GM13976 (cell line): ENCODE data around the gene HERC3.

ENCODE experiments used
- DNase-seq: peaks from one replicate; pipeline ENCODE4 v3.0.0; 2012; ENCODE audit warnings: low spot score
- CTCF ChIP-seq: IDR thresholded peaks from 2 replicates; pipeline ENCODE4 v1.5.1; 2012; ENCODE audit warnings: borderline replicate concordance, mild to moderate bottlenecking; ENCODE audit not compliant: insufficient read depth; ENCODE audit errors: extremely low read depth, missing control alignments, control extremely low read depth
- in situ Hi-C: fragments of 300-500 bp; cut with MboI; formaldehyde crosslinking; loops from one replicate; pipeline ENCODE4 v1.12.0; 2022; ENCODE audit warnings: low sequenced_read_pairs, mixed read lengths, inconsistent platforms; ENCODE audit not compliant: unreplicated experiment

The HERC3 gene

GRCh38 chr4:88592600-88593448 is 544 bp downstream of the HERC3 start:
- in situ Hi-C loops: no loop called here
- no peak for TF ChIP-seq CTCF
- DNase-seq: peak; percentile 93

GRCh38 chr4:88597970-88598660 is 5.8 kb downstream of the HERC3 start:
- in situ Hi-C loops: no loop called here
- TF ChIP-seq CTCF: no peak
- DNase-seq: no peak

DNA sequence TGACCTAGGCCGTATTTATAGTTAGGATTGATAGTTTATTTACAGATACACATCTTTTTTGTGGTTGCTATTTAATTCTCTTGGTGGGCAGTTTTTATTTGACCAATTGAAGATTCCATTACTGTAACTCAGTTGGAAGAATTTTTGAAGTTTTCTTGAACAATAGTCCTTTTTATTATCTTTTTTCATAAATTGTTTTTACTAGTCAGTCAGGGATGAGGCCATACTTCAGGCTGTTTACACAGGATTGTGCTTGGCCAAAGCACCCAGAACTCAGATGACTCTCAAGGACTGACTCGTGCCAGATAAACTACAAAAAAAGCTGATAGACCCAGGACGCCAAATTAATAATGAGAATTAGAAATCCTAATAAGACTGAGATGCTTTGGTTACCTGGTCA is 7.0 kb downstream of the HERC3 start:
- in situ Hi-C loops: no loop called here

GRCh38 chr4:88599714-88600113 is 7.4 kb downstream of the HERC3 start:
- in situ Hi-C loops: no loop called here
- DNase-seq: peak; percentile 13

More for the DNA sequence above, 7.0 kb downstream of the HERC3 start:
- DNase-seq: no peak
- no peak for TF ChIP-seq CTCF

DNA sequence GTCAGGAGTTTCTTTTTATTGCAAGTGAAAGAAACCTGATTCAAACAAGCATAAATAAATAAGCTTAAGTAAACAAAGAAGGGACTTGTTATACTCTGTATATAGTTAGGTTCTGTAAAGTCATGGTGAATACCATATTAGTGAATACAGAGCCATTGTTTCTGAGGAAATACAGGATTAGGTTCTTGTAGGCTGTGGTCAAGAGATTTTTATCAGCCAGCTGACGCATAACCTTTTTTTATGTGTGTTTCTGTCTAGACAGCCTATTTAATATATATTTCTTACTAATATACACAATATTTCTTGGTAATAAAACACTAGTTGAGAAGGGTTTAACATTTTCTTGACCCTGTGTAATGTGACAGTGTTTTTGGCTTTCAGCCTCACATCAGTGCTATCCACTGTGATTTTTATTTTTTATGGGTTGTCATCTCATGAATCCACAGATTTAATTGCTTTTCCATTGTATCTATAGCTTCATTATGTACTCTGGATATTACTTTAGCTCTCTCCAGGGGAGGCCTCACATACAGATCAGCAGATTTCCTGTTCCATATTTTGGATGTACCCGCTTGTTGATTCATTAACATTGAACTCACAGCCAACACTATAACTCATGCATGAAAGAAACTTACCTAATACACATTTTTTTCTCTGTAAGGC is 8.0 kb downstream of the HERC3 start:
- no peak for DNase-seq
- TF ChIP-seq CTCF: no peak
- in situ Hi-C loops: no loop called here

More at GRCh38 chr4:88599714-88600113, 7.4 kb downstream of the HERC3 start:
- no peak for TF ChIP-seq CTCF

DNA sequence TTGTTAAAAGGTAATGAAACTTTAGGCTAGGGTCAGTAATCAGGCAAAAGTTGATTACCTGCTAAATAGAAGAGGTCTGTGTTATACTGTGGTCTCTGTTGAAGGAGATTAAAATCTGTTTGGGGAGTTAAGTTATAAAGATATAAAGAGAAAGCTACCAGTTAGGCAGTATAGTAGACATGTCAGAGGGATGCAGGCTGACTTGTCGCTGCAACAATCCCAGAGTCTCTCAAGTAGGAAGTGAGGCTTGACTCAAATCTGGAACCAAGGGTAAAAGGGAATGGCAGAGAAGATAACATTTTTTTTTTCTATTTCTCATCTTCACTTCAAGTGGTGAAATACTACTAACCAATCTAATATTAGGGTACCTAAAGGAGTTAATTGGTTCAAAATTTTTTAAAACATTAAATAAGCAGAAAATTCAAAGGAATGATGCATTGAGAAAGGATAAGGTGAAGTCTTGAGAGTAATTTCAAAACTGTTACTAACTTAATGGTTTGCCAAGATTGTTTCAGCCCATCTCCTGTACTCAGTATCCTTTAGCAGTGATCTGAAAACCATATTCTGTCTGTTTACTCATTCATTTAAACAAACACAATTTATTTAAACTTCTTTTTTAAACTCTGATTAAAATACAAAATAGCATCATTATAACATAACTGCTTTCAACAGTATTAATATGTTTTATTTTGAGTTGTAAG is 12.8 kb downstream of the HERC3 start:
- in situ Hi-C loops: no loop called here
- TF ChIP-seq CTCF: no peak
- DNase-seq: no peak
